Caco-2 (cell line): ENCODE measurements around the gene CTNNA2. TPM values are rescaled to one million over a fixed set of nuclear protein-coding genes. Genes with fewer than 3 reads are reported as not detected.

Experiments
- BruUV-seq: library from RNA; stranded (reverse); fragments of 400-500 nt; replicated peaks from 2 replicates; lab custom pipeline; 2021; lab: Mats Ljungman, UMichigan
- CTCF ChIA-PET: fragments of 300-600 bp; sonication (Branson Sonifier 250); formaldehyde crosslinking; loops from one replicate; lab custom pipeline; 2022; ENCODE audit warnings: antibody characterized with exemption; lab: Charles Lee
- POLR2A ChIA-PET: fragments of 300-600 bp; sonication (Branson Sonifier 250); formaldehyde crosslinking; loops from one replicate; lab custom pipeline; 2022; ENCODE audit warnings: antibody characterized with exemption; lab: Charles Lee
- DNase-seq, 2 experiments: peaks; one replicate each; pipeline versions ENCODE4 v3.0.0 to v3.0.0-alpha.2; 2020 to 2022
- H3K27me3 ChIP-seq: replicated peaks from 2 replicates; pipeline ENCODE4 v1.6.0; 2011; ENCODE audit warnings: low read length; ENCODE audit not compliant: control insufficient read depth, insufficient read depth
- H3K36me3 ChIP-seq: 2 replicates; pipeline ENCODE4 v1.5.1; 2011; ENCODE audit warnings: low read length; ENCODE audit not compliant: control insufficient read depth, insufficient read depth
- H3K4me1 ChIP-seq: fragments of 250-450 bp; sonication (Bioruptor Pico); 2 replicates; pipeline ENCODE4 v1.5.1; 2020; ENCODE audit warnings: mild to moderate bottlenecking
- H3K4me3 ChIP-seq: 2 replicates; pipeline ENCODE4 v1.5.1; 2011; ENCODE audit warnings: low read depth, mild to moderate bottlenecking, control low read depth, low read length
- H3K9me3 ChIP-seq: fragments of 250-450 bp; sonication (Bioruptor Pico); 2 replicates; pipeline ENCODE4 v1.5.1; 2020; ENCODE audit warnings: mild to moderate bottlenecking, moderate library complexity
- H3K27ac Mint-ChIP-seq: one replicate; pipeline ENCODE4 v1.8.0; 2022; ENCODE audit warnings: mixed read lengths; ENCODE audit not compliant: unreplicated experiment
- H3K27me3 Mint-ChIP-seq: one replicate; pipeline ENCODE4 v1.8.0; 2022; ENCODE audit warnings: mixed read lengths; ENCODE audit not compliant: insufficient read depth, unreplicated experiment
- H3K36me3 Mint-ChIP-seq: one replicate; pipeline ENCODE4 v1.8.0; 2022; ENCODE audit warnings: mild to moderate bottlenecking, mixed read lengths; ENCODE audit not compliant: insufficient read depth, unreplicated experiment
- H3K4me1 Mint-ChIP-seq: one replicate; pipeline ENCODE4 v1.8.0; 2022; ENCODE audit warnings: low read depth, mixed read lengths; ENCODE audit not compliant: unreplicated experiment
- H3K4me3 Mint-ChIP-seq: one replicate; pipeline ENCODE4 v1.8.0; 2022; ENCODE audit warnings: mild to moderate bottlenecking, moderate library complexity, mixed read lengths; ENCODE audit not compliant: unreplicated experiment
- H3K9me3 Mint-ChIP-seq: one replicate; pipeline ENCODE4 v1.8.0; 2022; ENCODE audit warnings: mixed read lengths; ENCODE audit not compliant: unreplicated experiment
- CTCF ChIP-seq, 2 experiments: fragments of 200-600 bp in 1 of 2; IDR thresholded peaks; 1 replicate in 1 of 2; 2 replicates in 1 of 2; pipeline versions ENCODE4 v1.5.1 to v1.8.0; 2011 to 2022; ENCODE audit warnings: antibody characterized with exemption in 1 of 2, control low read depth in 1 of 2, inconsistent platforms in 1 of 2, low read depth in 1 of 2, low read length in 1 of 2, mild to moderate bottlenecking in 1 of 2, moderate library complexity in 1 of 2; ENCODE audit not compliant: insufficient read depth in 1 of 2, severe bottlenecking in 1 of 2, unreplicated experiment in 1 of 2
- intact Hi-C: fragments of 100-400 bp; cut with micrococcal nuclease; formaldehyde crosslinking; loops from one replicate; pipeline ENCODE4 v1.10.0; 2022; ENCODE audit not compliant: unreplicated experiment
- total RNA-seq: library from RNA; stranded (reverse); gene quantifications from 2 replicates; pipeline ENCODE4 v1.2.3, GENCODE V29; 2022

CTNNA2 gene
- total RNA-seq, 1 experiment from 2014 or later, result not detected

GRCh38 chr2:79980816-79981215 lies 468.0 kb downstream of the CTNNA2 start:
- CTCF ChIA-PET, result no interaction called here
- Mint-ChIP-seq H3K4me1 (no peaks in the 10 kb centered on the region), H3K4me3 (no peak overlapping the region), H3K27me3 (peaks cover 1% of the 10 kb centered on the region), H3K27ac (no peak overlapping the region), H3K36me3 (no peaks in the 10 kb centered on the region), H3K9me3 (no peaks in the 10 kb centered on the region)
- no TSS peak for BruUV-seq
- POLR2A ChIA-PET, result no interaction called here
- no peaks in the 10 kb centered on the region for H3K4me1 ChIP-seq
- no peak overlapping the region for H3K4me3 ChIP-seq
- DNase-seq, result no peak
- H3K36me3 ChIP-seq, result no peaks in the 10 kb centered on the region
- no peaks in the 10 kb centered on the region for H3K9me3 ChIP-seq
- intact Hi-C loops, result no loop called here
- no peaks in the 10 kb centered on the region for H3K27me3 ChIP-seq
- TF ChIP-seq CTCF (IDR thresholded peaks at IDR 0.05; ENCODE audit: insufficient read depth in 1 of 2, low read depth in 1 of 2, low read length in 1 of 2, severe bottlenecking in 1 of 2, unreplicated experiment in 1 of 2), result no peak

- Mint-ChIP-seq H3K27me3 (no peaks in the 10 kb centered on the region), H3K27ac (no peak overlapping the region), H3K4me3 (no peak overlapping the region), H3K4me1 (no peaks in the 10 kb centered on the region), H3K36me3 (no peaks in the 10 kb centered on the region), H3K9me3 (no peaks in the 10 kb centered on the region)
- H3K36me3 ChIP-seq, result no peaks in the 10 kb centered on the region
- no peak overlapping the region for H3K4me3 ChIP-seq
- no peak for TF ChIP-seq CTCF (IDR thresholded peaks at IDR 0.05; ENCODE audit: insufficient read depth in 1 of 2, low read depth in 1 of 2, low read length in 1 of 2, severe bottlenecking in 1 of 2, unreplicated experiment in 1 of 2)
- POLR2A ChIA-PET, result no interaction called here
- no TSS peak for BruUV-seq
- H3K4me1 ChIP-seq, result no peaks in the 10 kb centered on the region
- no peaks in the 10 kb centered on the region for H3K27me3 ChIP-seq
- no peaks in the 10 kb centered on the region for H3K9me3 ChIP-seq
- intact Hi-C loops, result no loop called here
- DNase-seq, result no peak
- CTCF ChIA-PET, result no interaction called here
These were observed 468.5 kb downstream of the CTNNA2 start for GRCh38 chr2:79981316-79981715.

- ChIA-PET CTCF (no interaction called here), POLR2A (no interaction called here)
- peak; percentile 45 to 60 for DNase-seq
- intact Hi-C loops, result loop anchor here (1.0 kb wide), 1 partner anchor 47 kb away; no protein-coding TSS in a partner anchor
- H3K36me3 ChIP-seq, result no peaks in the 10 kb centered on the region
- no peak overlapping the region for H3K27ac Mint-ChIP-seq
- no TSS peak for BruUV-seq
- peak; percentile 47 to 61 for TF ChIP-seq CTCF (IDR thresholded peaks at IDR 0.05; ENCODE audit: insufficient read depth in 1 of 2, low read depth in 1 of 2, low read length in 1 of 2, severe bottlenecking in 1 of 2, unreplicated experiment in 1 of 2)
- no peaks in the 10 kb centered on the region for H3K27me3 Mint-ChIP-seq
- H3K27me3 ChIP-seq, result no peaks in the 10 kb centered on the region
- H3K9me3 ChIP-seq, result no peaks in the 10 kb centered on the region
- no peaks in the 10 kb centered on the region for H3K9me3 Mint-ChIP-seq
- H3K36me3 Mint-ChIP-seq, result no peaks in the 10 kb centered on the region
- H3K4me3 Mint-ChIP-seq, result no peak overlapping the region
- no peak overlapping the region for H3K4me3 ChIP-seq
- no peaks in the 10 kb centered on the region for H3K4me1 ChIP-seq
- H3K4me1 Mint-ChIP-seq, result no peaks in the 10 kb centered on the region
These were observed 469.6 kb downstream of the CTNNA2 start for GRCh38 chr2:79982445-79982844.
